ENCODE data around the gene POLR3K. TPM values are rescaled to one million over a fixed set of nuclear protein-coding genes. Genes with fewer than 3 reads are reported as not detected.
"Not testable (repeated sequence)": the region's sequence is repeated elsewhere in the genome, so short reads cannot be mapped to it uniquely, and the experiment has no call there.

POLR3K gene
- total RNA-seq, 1 donor from 2014 or later = 91.3 TPM

DNA sequence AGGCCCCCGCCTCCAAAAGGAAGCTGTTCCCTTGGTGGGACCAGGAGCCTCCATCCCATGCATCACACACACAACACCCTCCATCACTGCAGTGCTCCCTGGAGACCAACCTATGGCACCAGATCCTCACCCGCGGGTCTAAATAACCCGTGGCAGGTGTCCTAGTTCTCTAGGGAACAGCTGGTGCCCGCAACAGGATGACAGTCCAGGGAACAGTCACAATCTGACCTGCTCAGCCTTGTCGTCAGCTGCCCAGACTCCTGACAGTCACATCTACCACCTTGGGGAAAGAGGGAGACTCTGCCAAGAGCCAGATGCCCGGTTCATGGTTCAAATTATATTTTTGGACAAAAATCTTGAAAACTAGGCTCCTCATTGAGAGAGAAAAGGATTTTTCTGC is 22.8 kb downstream of the POLR3K start:
- H3K36me3 Mint-ChIP-seq (ENCODE audit: low read depth); H3K9me3 Mint-ChIP-seq; H3K27me3 Mint-ChIP-seq (ENCODE audit: insufficient read depth); H3K4me3 Mint-ChIP-seq; H3K27ac Mint-ChIP-seq; H3K4me1 Mint-ChIP-seq (ENCODE audit: low read depth); DNase-seq (ENCODE audit: low spot score); intact Hi-C loops (cut with micrococcal nuclease): not testable (repeated sequence)

DNA sequence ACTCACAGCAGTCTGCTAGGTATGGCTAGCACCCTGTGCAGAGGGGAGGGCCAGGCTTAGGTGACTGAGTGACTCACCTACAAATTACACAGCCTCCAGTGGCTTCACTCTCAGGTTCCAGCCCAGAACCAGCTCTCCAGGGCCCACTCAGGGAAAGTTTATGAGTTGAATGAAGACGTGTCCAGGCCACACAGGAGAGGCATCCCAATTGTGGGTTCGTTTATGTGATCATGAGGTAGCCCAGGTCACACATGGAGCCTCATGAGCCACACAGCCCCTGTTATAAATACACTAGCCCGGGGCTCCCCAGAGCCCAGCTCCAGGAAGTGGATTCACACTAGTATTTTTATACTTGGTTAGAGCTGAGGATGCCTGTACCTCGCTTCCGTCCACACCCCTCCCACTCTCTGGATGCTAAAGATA is 27.5 kb downstream of the POLR3K start:
- H3K4me3 Mint-ChIP-seq; DNase-seq (ENCODE audit: low spot score); intact Hi-C loops (cut with micrococcal nuclease); H3K9me3 Mint-ChIP-seq; H3K36me3 Mint-ChIP-seq (ENCODE audit: low read depth); H3K4me1 Mint-ChIP-seq (ENCODE audit: low read depth); H3K27ac Mint-ChIP-seq; H3K27me3 Mint-ChIP-seq (ENCODE audit: insufficient read depth): not testable (repeated sequence)

GRCh38 chr16:24151-24550 is 29.3 kb downstream of the POLR3K start:
- H3K36me3 Mint-ChIP-seq (ENCODE audit: low read depth); H3K27ac Mint-ChIP-seq; DNase-seq (ENCODE audit: low spot score); H3K4me3 Mint-ChIP-seq; H3K9me3 Mint-ChIP-seq; intact Hi-C loops (cut with micrococcal nuclease); H3K4me1 Mint-ChIP-seq (ENCODE audit: low read depth); H3K27me3 Mint-ChIP-seq (ENCODE audit: insufficient read depth): not testable (repeated sequence)

GRCh38 chr16:20886-21285 is 32.5 kb downstream of the POLR3K start:
- H3K4me3 Mint-ChIP-seq; H3K27me3 Mint-ChIP-seq (ENCODE audit: insufficient read depth); H3K9me3 Mint-ChIP-seq; H3K36me3 Mint-ChIP-seq (ENCODE audit: low read depth); H3K4me1 Mint-ChIP-seq (ENCODE audit: low read depth); DNase-seq (ENCODE audit: low spot score); intact Hi-C loops (cut with micrococcal nuclease); H3K27ac Mint-ChIP-seq: not testable (repeated sequence)

DNA sequence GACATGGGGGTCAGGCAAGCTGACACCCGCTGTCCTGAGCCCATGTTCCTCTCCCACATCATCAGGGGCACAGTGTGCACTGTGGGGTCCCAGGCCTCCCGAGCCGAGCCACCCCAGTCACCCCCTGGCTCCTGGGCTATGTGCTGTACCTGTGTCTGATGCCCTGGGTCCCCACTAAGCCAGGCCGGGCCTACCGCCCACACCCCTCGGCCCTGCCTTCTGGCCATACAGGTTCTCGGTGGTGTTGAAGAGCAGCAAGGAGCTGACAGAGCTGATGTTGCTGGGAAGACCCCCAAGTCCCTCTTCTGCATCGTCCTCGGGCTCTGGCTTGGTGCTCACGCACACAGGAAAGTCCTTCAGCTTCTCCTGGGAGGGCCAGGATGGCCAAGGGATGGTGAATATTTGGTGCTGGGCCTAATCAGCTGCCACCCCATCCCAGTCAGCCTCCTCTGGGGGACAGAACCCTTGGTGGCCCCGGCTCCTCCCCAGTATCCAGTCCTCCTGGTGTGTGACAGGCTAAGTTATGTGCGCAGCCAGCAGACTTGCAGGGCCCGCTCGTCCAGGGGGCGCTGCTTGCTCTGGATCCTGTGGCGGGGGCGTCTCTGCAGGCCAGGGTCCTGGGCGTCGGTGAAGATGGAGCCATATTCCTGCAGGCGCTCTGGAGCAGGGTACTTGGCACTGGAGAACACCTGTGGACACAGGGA is 36.2 kb downstream of the POLR3K start:
- intact Hi-C loops (cut with micrococcal nuclease); H3K27me3 Mint-ChIP-seq (ENCODE audit: insufficient read depth); H3K4me3 Mint-ChIP-seq; H3K9me3 Mint-ChIP-seq; H3K27ac Mint-ChIP-seq; DNase-seq (ENCODE audit: low spot score); H3K4me1 Mint-ChIP-seq (ENCODE audit: low read depth); H3K36me3 Mint-ChIP-seq (ENCODE audit: low read depth): not testable (repeated sequence)

- H3K9me3 Mint-ChIP-seq; H3K27me3 Mint-ChIP-seq (ENCODE audit: insufficient read depth); intact Hi-C loops (cut with micrococcal nuclease); H3K4me3 Mint-ChIP-seq; H3K27ac Mint-ChIP-seq; H3K36me3 Mint-ChIP-seq (ENCODE audit: low read depth); H3K4me1 Mint-ChIP-seq (ENCODE audit: low read depth): not testable (repeated sequence)
- peak; percentile 85 for DNase-seq (ENCODE audit: low spot score)
Observed at GRCh38 chr16:10772-11171, 42.6 kb downstream of the POLR3K start.

DNA sequence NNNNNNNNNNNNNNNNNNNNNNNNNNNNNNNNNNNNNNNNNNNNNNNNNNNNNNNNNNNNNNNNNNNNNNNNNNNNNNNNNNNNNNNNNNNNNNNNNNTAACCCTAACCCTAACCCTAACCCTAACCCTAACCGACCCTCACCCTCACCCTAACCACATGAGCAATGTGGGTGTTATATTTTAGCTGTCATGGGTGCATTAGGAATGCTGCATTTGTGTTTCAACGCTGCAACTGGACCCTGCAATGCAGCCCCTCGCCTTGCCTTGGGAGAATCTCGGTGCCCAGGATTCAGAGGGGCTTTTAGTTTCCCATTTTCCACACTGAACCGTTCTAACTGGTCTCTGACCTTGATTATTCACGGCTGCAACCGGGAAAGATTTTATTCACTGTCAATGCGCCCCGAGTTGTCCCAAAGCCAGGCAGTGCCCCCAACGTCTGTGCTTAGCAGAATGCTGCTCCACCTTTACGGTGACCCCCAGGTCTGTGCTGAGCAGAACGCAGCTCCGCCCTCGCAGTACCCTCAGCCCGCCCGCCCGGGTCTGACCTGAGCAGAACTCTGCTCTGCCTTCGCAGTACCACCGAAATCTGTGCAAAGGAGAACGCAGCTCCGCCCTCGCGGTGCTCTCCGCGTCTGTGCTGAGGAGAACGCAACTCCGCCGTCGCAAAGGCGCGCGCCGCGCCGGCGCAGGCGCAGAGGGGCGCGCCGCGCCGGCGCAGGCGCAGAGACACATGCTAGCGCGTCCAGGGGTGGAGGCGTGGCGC is 43.3 kb downstream of the POLR3K start:
- Mint-ChIP-seq H3K27ac (no peak overlapping the region), H3K4me3 (peak overlapping the region; percentile 37), H3K4me1 (ENCODE audit: low read depth) (no peaks in the 10 kb centered on the region), H3K27me3 (ENCODE audit: insufficient read depth) (no peaks in the 10 kb centered on the region), H3K36me3 (ENCODE audit: low read depth) (no peaks in the 10 kb centered on the region), H3K9me3 (no peaks in the 10 kb centered on the region)
- intact Hi-C loops (cut with micrococcal nuclease) = no loop called here
- DNase-seq (ENCODE audit: low spot score) = no peak

Other genes starting within 250 kb of the POLR3K start
- 98.9 and 101 TPM in 2 replicates for gene SNRNP25, start 220 bp upstream of the POLR3K start, total RNA-seq
- gene RHBDF1, start 19.0 kb upstream of the POLR3K start, total RNA-seq = 0.52 and 0.96 TPM in 2 replicates
- gene MPG, start 24.6 kb upstream of the POLR3K start, total RNA-seq = 73.9 and 77.5 TPM in 2 replicates
- gene NPRL3, start 85.1 kb upstream of the POLR3K start, total RNA-seq = 51.5 and 51.8 TPM in 2 replicates
- gene HBZ, start 99.0 kb upstream of the POLR3K start, total RNA-seq = not detected in 2 replicates
- gene HBM, start 112.4 kb upstream of the POLR3K start, total RNA-seq = not detected in 2 replicates
- 0.57 and 0.59 TPM in 2 replicates for gene HBA2, start 119.3 kb upstream of the POLR3K start, total RNA-seq
- not detected in 2 replicates for gene HBA1, start 123.1 kb upstream of the POLR3K start, total RNA-seq
- 0.54 and 0.88 TPM in 2 replicates for gene HBQ1, start 126.9 kb upstream of the POLR3K start, total RNA-seq
- gene LUC7L, start 175.8 kb upstream of the POLR3K start, total RNA-seq = 77.7 and 83.0 TPM in 2 replicates
- gene FAM234A, start 181.2 kb upstream of the POLR3K start, total RNA-seq = 18.0 and 21.2 TPM in 2 replicates
- gene RGS11, start 222.3 kb upstream of the POLR3K start, total RNA-seq = 0.18 and 0.29 TPM in 2 replicates
- gene ARHGDIG, start 227.0 kb upstream of the POLR3K start, total RNA-seq = not detected in 2 replicates
- gene PDIA2, start 229.6 kb upstream of the POLR3K start, total RNA-seq = not detected in 2 replicates

Measured in activated T-helper 1 cell treated with anti-CD3 and anti-CD28 coated beads, Interleukin-12 subunit alpha, Interleukin-12 subunit beta, Interleukin-2, Interleukin-4 antibody, amounts not matched to agents 30 ng/mL and 10 ng/mL and 1 ng/mL, durations not matched to agents 14 hours and 24 hours and 36 hours (primary cell).